ENCODE measurements around the gene NT5DC1. TPM values are rescaled to one million over a fixed set of nuclear protein-coding genes. Genes with fewer than 3 reads are reported as not detected.

The NT5DC1 gene
- total and polyA plus RNA-seq, 2 experiments from 2014 or later = 27.0 to 29.8 TPM

- peaks cover 4% of the 10 kb centered on the region; the same call in 1 of the 3 replicates for H3K4me1 Mint-ChIP-seq
- no peaks in the 10 kb centered on the region for H3K36me3 ChIP-seq (ENCODE audit: insufficient read depth)
- H3K4me3 ChIP-seq = no peak overlapping the region
- no peaks in the 10 kb centered on the region for H3K79me2 ChIP-seq (replicated peaks; ENCODE audit: insufficient read depth)
- no peak overlapping the region for H3K4me3 Mint-ChIP-seq
- no peaks in the 10 kb centered on the region for H3K27me3 Mint-ChIP-seq (ENCODE audit: insufficient read depth, low read depth, poor library complexity)
- no peak for DNase-seq (ENCODE audit: low spot score)
- H3K9me3 Mint-ChIP-seq = no peaks in the 10 kb centered on the region
- TF ChIP-seq STAT1 (IDR thresholded peaks at IDR 0.05; ENCODE audit: unreplicated experiment) (no peak), CREB1 (CRISPR knock-in tag; IDR thresholded peaks at IDR 0.05; ENCODE audit: low read depth) (no peak), EZH2 (IDR thresholded peaks at IDR 0.05; ENCODE audit: low read depth, unreplicated experiment) (no peak), ZNF462 (CRISPR knock-in tag; IDR thresholded peaks at IDR 0.05) (no peak), EZH2phosphoT487 (IDR thresholded peaks at IDR 0.05; ENCODE audit: unreplicated experiment) (no peak), POLR2AphosphoS5 (IDR thresholded peaks at IDR 0.05; ENCODE audit: low read depth) (no peak), ZNF331 (CRISPR knock-in tag; IDR thresholded peaks at IDR 0.05; ENCODE audit: low read depth) (no peak)
- no peak overlapping the region for H3K27ac Mint-ChIP-seq
- no peaks in the 10 kb centered on the region for H4K20me1 ChIP-seq (replicated peaks; ENCODE audit: insufficient read depth)
- no peaks in the 10 kb centered on the region for H3K27me3 ChIP-seq (ENCODE audit: insufficient read depth)
- no peak for ATAC-seq
- H3K4me2 ChIP-seq = no peak overlapping the region
- H3F3A ChIP-seq (replicated peaks; ENCODE audit: low read depth) = no peaks in the 10 kb centered on the region
- no peak overlapping the region for H3K27ac ChIP-seq (ENCODE audit: low read depth)
- H2AFZ ChIP-seq = no peak overlapping the region
- no peaks in the 10 kb centered on the region for H3K9me2 ChIP-seq (ENCODE audit: insufficient read depth)
- H3K36me3 Mint-ChIP-seq (ENCODE audit: low read depth) = no peaks in the 10 kb centered on the region
- H3K4me1 ChIP-seq (ENCODE audit: insufficient read depth) = no peaks in the 10 kb centered on the region
Observed at GRCh38 chr6:116205281-116205680, 104.6 kb downstream of the NT5DC1 start.

All from GM23338 (cell line).